Measurements from ENCODE around the gene TAF3.
A peak's percentile ranks its signal among the peaks of the same experiment; 100 is the strongest.

Gene TAF3

GRCh38 chr10:8045726-8046494, 227.6 kb downstream of the TAF3 start:
- peak overlapping the region; percentile 35 for H3K4me3 ChIP-seq (ENCODE audit: low read depth, low read length)
- ChIA-PET CTCF (interaction anchor here (0.5 kb wide), 1 partner anchor 16 kb away, joined by 3 read pairs; no protein-coding TSS in a partner anchor), POLR2A (no interaction called here)
- H3K9me3 ChIP-seq (ENCODE audit: control insufficient read depth, insufficient read depth, low read depth, low read length) = no peaks in the 10 kb centered on the region
- no peak overlapping the region for H3K27ac ChIP-seq (ENCODE audit: extremely low read depth, low read depth, low read length)
- H3K4me1 ChIP-seq (ENCODE audit: control insufficient read depth, insufficient read depth, low read length) = no peaks in the 10 kb centered on the region
- H3K36me3 ChIP-seq (ENCODE audit: control insufficient read depth in 2 of 2, insufficient read depth in 1 of 2, low read length in 2 of 2) = no peaks in the 10 kb centered on the region
- TF ChIP-seq ZSCAN16 (tag by site-specific recombination; IDR thresholded peaks at IDR 0.05) = no peak
- no peak for TF ChIP-seq ZNF10 (tag by site-specific recombination; IDR thresholded peaks at IDR 0.05)
- TF ChIP-seq SCRT2 (tag by site-specific recombination; IDR thresholded peaks at IDR 0.05) = no peak
- TF ChIP-seq ZNF426 (tag by site-specific recombination; IDR thresholded peaks at IDR 0.05) = no peak

- POLR2A ChIA-PET = no interaction called here
- CTCF ChIA-PET = no interaction called here
- no peak overlapping the region; the same call in 1 of the 2 replicates for H3K27ac ChIP-seq (ENCODE audit: extremely low read depth, low read depth, low read length)
- H3K9me3 ChIP-seq (ENCODE audit: control insufficient read depth, insufficient read depth, low read depth, low read length) = no peaks in the 10 kb centered on the region
- no peaks in the 10 kb centered on the region for H3K36me3 ChIP-seq (ENCODE audit: control insufficient read depth in 2 of 2, insufficient read depth in 1 of 2, low read length in 2 of 2)
- H3K4me1 ChIP-seq (ENCODE audit: control insufficient read depth, insufficient read depth, low read length) = no peaks in the 10 kb centered on the region
- no peak for TF ChIP-seq HOXA7 (CRISPR knock-in tag; IDR thresholded peaks at IDR 0.05; ENCODE audit: borderline replicate concordance)
- TF ChIP-seq ZNF747 (tag by site-specific recombination; IDR thresholded peaks at IDR 0.05) = no peak
- no peak for TF ChIP-seq ZFP37 (tag by site-specific recombination; IDR thresholded peaks at IDR 0.05)
- no peak for TF ChIP-seq ZNF776 (tag by site-specific recombination; IDR thresholded peaks at IDR 0.05; ENCODE audit: borderline replicate concordance)
- no peak for TF ChIP-seq ZNF140 (tag by site-specific recombination; IDR thresholded peaks at IDR 0.05)
- no peak for TF ChIP-seq YY2 (tag by site-specific recombination; IDR thresholded peaks at IDR 0.05)
- no peak for TF ChIP-seq GLIS2 (tag by site-specific recombination; IDR thresholded peaks at IDR 0.05)
- no peak for TF ChIP-seq ZNF830 (tag by site-specific recombination; IDR thresholded peaks at IDR 0.05; ENCODE audit: low read depth)
- TF ChIP-seq ZNF214 (tag by site-specific recombination; IDR thresholded peaks at IDR 0.05; ENCODE audit: borderline replicate concordance) = no peak
- TF ChIP-seq, protein P1, sequence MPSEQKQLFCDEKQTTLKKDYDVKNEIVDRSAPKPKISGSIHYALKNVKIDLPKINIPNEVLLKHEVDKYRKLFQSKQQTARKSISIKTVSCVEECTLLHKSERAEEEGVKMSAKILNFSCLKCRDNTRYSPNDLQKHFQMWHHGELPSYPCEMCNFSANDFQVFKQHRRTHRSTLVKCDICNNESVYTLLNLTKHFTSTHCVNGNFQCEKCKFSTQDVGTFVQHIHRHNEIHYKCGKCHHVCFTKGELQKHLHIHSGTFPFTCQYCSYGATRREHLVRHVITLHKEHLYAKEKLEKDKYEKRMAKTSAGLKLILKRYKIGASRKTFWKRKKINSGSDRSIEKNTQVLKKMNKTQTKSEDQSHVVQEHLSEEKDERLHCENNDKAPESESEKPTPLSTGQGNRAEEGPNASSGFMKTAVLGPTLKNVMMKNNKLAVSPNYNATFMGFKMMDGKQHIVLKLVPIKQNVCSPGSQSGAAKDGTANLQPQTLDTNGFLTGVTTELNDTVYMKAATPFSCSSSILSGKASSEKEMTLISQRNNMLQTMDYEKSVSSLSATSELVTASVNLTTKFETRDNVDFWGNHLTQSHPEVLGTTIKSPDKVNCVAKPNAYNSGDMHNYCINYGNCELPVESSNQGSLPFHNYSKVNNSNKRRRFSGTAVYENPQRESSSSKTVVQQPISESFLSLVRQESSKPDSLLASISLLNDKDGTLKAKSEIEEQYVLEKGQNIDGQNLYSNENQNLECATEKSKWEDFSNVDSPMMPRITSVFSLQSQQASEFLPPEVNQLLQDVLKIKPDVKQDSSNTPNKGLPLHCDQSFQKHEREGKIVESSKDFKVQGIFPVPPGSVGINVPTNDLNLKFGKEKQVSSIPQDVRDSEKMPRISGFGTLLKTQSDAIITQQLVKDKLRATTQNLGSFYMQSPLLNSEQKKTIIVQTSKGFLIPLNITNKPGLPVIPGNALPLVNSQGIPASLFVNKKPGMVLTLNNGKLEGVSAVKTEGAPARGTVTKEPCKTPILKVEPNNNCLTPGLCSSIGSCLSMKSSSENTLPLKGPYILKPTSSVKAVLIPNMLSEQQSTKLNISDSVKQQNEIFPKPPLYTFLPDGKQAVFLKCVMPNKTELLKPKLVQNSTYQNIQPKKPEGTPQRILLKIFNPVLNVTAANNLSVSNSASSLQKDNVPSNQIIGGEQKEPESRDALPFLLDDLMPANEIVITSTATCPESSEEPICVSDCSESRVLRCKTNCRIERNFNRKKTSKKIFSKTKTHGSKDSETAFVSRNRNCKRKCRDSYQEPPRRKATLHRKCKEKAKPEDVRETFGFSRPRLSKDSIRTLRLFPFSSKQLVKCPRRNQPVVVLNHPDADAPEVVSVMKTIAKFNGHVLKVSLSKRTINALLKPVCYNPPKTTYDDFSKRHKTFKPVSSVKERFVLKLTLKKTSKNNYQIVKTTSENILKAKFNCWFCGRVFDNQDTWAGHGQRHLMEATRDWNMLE (tag by site-specific recombination; conservative IDR thresholded peaks at IDR 0.05; ENCODE audit: low read depth) = no peak
- no peak for TF ChIP-seq ZFP3 (tag by site-specific recombination; IDR thresholded peaks at IDR 0.05; ENCODE audit: low read depth)
- no peak for TF ChIP-seq ZXDB (tag by site-specific recombination; IDR thresholded peaks at IDR 0.05)
- no peak overlapping the region for H3K4me3 ChIP-seq (ENCODE audit: low read depth, low read length)
Observed at GRCh38 chr10:8047452-8048280, 229.4 kb downstream of the TAF3 start.

All from HEK293 (cell line).